ENCODE results near the gene ADCY2.

Gene ADCY2

DNA sequence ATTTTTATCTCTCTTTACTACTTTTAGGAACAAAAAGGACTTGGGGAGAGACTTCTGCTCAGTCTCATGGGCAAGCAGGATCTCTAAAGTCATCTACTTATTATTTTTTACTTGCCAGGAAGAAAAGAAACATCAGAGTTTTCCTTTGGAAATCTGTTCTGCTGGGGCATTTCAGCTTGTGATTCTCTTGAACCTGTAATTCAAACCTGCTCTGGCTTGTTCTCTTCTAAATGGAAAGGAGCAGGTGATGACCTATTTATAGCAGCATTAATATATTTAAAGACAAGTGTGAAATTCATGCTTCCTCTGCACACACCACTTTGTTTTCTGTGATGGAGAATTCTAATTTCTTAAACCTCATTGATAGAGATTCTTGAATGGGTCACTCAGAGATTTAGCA is 2.0 kb downstream of the ADCY2 start:
- H3K27me3 Mint-ChIP-seq (ENCODE audit: low read depth, poor library complexity) = peaks cover 7% of the 10 kb centered on the region
- DNase-seq = no peak
- TF ChIP-seq, protein P1, sequence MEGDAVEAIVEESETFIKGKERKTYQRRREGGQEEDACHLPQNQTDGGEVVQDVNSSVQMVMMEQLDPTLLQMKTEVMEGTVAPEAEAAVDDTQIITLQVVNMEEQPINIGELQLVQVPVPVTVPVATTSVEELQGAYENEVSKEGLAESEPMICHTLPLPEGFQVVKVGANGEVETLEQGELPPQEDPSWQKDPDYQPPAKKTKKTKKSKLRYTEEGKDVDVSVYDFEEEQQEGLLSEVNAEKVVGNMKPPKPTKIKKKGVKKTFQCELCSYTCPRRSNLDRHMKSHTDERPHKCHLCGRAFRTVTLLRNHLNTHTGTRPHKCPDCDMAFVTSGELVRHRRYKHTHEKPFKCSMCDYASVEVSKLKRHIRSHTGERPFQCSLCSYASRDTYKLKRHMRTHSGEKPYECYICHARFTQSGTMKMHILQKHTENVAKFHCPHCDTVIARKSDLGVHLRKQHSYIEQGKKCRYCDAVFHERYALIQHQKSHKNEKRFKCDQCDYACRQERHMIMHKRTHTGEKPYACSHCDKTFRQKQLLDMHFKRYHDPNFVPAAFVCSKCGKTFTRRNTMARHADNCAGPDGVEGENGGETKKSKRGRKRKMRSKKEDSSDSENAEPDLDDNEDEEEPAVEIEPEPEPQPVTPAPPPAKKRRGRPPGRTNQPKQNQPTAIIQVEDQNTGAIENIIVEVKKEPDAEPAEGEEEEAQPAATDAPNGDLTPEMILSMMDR (IDR thresholded peaks at IDR 0.05) = no peak
- H3K36me3 Mint-ChIP-seq (ENCODE audit: low read depth) = peaks cover 18% of the 10 kb centered on the region
- H3K4me1 Mint-ChIP-seq = peaks cover 69% of the 10 kb centered on the region
- H3K27ac Mint-ChIP-seq = no peak overlapping the region
- H3K4me3 Mint-ChIP-seq = peak overlapping the region; percentile 97
- H3K9me3 Mint-ChIP-seq = no peaks in the 10 kb centered on the region

DNA sequence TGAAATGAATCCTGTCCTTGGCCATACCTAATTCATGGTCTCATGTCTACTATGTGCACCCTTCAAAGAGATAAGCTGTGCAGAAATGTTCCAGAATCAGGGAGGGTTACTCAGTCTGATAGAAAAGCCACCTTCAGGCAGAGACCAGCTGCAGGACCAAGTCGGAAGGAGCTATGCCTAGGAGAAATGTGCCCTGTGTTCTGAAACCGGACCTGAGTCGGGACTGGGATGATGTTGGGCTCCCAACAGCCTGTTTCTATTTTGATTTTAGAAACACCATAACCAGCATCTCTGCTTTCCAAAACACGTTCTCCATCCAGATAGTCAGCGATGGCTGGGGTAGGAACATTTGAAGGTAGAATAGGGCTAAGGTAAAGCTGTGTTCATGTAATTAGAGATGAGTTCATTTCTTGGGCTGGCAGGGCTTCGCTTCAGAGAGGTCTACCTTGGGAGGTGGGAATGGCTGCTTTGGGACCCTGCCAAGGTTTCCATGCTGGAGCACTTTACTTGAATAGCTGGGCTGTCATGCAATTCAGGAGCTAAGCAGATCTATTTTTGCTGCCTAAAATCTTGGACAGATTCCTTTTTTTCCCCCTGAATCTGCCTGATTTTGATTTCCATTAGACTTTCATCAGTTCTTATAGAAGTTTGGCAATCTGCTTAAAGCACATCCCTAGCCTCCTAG is 2.8 kb downstream of the ADCY2 start:
- Mint-ChIP-seq H3K36me3 (ENCODE audit: low read depth) (peaks cover 24% of the 10 kb centered on the region), H3K9me3 (no peaks in the 10 kb centered on the region), H3K27ac (no peak overlapping the region), H3K27me3 (ENCODE audit: low read depth, poor library complexity) (peaks cover 7% of the 10 kb centered on the region), H3K4me1 (peaks cover 61% of the 10 kb centered on the region), H3K4me3 (peak overlapping the region; percentile 97)
- TF ChIP-seq, protein P1 (IDR thresholded peaks at IDR 0.05) = no peak
- no peak for DNase-seq

DNA sequence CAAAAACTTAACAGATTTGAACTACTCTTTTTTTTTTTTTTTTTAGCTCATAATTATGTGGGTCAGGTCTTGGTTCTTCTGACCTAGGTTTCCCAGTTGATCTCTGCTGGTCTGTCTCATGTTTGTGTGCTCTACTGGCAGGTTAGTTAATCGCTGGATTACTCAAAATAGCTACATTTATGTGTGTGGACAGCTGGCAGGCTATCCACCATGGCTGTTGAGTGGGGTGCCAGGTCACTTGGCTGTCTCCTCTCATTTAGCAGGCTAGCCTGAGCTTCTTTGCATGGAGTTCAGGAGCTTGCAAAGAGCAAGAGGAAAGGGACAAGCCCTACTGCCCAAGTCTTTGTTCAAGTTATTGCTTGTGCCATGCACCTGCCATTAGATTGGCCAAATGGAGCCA is 9.3 kb downstream of the ADCY2 start:
- Mint-ChIP-seq H3K4me3 (no peak overlapping the region), H3K36me3 (ENCODE audit: low read depth) (peaks cover 71% of the 10 kb centered on the region), H3K9me3 (peaks cover 15% of the 10 kb centered on the region), H3K4me1 (peaks cover 43% of the 10 kb centered on the region), H3K27me3 (ENCODE audit: low read depth, poor library complexity) (peaks cover 4% of the 10 kb centered on the region), H3K27ac (no peak overlapping the region)
- TF ChIP-seq, protein P1 (IDR thresholded peaks at IDR 0.05) = no peak
- DNase-seq = no peak

DNA sequence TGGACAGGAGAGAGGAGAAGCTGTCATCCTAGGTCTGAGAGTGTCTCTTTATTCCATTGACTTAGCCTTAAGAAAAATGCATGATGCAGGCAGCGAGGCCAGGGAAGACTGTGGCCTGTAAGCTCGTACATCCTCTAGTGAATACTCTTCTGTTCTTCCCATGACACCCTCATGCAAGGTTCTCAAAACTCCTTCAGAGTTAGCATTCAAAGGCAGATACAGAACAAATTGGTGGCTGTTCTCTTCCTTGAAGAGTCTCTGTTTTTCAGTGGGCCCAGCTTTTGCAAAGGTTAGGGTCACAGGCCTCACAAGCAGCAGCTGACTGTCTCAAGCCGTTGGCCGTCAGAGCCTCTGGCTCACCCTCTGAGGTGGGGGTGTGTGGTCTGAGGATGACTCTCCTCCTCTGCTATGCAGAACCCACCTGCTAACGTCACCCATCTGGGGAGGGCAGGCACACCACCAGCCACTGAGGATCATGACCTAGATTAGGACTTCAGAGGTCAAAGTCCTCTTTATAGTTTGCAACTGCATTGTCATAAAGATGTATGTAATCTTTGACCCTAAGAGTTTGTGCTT is 15.1 kb downstream of the ADCY2 start:
- no peak for DNase-seq
- Mint-ChIP-seq H3K27me3 (ENCODE audit: low read depth, poor library complexity) (no peaks in the 10 kb centered on the region), H3K9me3 (peaks cover 32% of the 10 kb centered on the region), H3K4me3 (no peak overlapping the region), H3K36me3 (ENCODE audit: low read depth) (peaks cover 77% of the 10 kb centered on the region), H3K27ac (peak overlapping the region; percentile 84), H3K4me1 (peaks cover 61% of the 10 kb centered on the region)
- TF ChIP-seq, protein P1 (IDR thresholded peaks at IDR 0.05) = no peak

DNA sequence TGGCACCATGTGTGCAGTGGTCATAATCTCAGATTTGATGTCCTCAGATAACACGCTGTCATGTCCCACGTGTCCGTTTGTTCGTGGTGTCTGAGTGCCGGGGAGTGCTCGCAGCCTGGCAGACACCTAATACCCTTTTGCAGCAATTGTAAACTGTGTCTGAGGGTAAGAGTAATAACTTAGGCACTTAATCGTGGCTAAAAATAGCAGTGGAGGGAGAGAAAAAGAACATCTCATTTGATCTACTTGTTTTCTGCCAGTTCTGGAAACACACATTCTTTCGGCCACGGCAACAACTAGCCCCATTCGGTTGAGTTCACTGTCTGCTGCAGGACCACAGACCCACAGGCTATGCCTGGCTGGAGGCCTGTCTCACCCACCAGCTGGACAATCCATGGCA is 16.5 kb downstream of the ADCY2 start:
- Mint-ChIP-seq H3K4me3 (no peak overlapping the region), H3K27ac (peak overlapping the region; percentile 93), H3K36me3 (ENCODE audit: low read depth) (peaks cover 75% of the 10 kb centered on the region), H3K9me3 (peaks cover 25% of the 10 kb centered on the region), H3K27me3 (ENCODE audit: low read depth, poor library complexity) (no peaks in the 10 kb centered on the region), H3K4me1 (peaks cover 61% of the 10 kb centered on the region)
- TF ChIP-seq, protein P1 (IDR thresholded peaks at IDR 0.05) = no peak
- no peak for DNase-seq

DNA sequence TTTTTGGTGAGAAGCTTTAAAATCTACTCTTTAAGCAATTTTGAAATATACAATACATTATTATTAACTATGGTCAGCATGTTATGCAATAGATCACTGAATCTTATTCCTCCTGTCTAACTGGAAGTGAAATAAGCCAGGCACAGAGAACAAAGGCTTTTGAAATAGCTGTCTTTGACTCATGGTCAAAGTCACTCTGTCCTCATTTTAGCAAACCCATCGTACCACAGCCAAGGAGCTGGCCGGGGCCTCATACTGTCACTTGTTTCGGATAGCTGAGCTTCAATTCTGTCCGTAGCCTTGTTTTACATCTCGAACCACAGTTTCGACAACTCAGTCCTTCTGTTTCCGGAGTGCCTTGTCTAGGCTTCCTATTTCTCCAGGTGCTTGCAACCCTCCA is 19.2 kb downstream of the ADCY2 start:
- Mint-ChIP-seq H3K27me3 (ENCODE audit: low read depth, poor library complexity) (peaks cover 3% of the 10 kb centered on the region), H3K36me3 (ENCODE audit: low read depth) (peaks cover 82% of the 10 kb centered on the region), H3K4me1 (peaks cover 85% of the 10 kb centered on the region), H3K9me3 (peaks cover 17% of the 10 kb centered on the region), H3K4me3 (no peak overlapping the region), H3K27ac (no peak overlapping the region)
- TF ChIP-seq, protein P1 (IDR thresholded peaks at IDR 0.05) = no peak
- no peak for DNase-seq
